GM18868 (cell line): ENCODE results near the gene SELPLG.
"Not testable (repeated sequence)": the region's sequence is repeated elsewhere in the genome, so short reads cannot be mapped to it uniquely, and the experiment has no call there.

ENCODE experiments used
- ATAC-seq: cut with Tn5 transposase; IDR thresholded peaks from one replicate; pipeline ENCODE4 v1.9.1; 2021; ENCODE audit warnings: mild to moderate bottlenecking, moderate library complexity; ENCODE audit not compliant: unreplicated experiment

SELPLG gene

DNA sequence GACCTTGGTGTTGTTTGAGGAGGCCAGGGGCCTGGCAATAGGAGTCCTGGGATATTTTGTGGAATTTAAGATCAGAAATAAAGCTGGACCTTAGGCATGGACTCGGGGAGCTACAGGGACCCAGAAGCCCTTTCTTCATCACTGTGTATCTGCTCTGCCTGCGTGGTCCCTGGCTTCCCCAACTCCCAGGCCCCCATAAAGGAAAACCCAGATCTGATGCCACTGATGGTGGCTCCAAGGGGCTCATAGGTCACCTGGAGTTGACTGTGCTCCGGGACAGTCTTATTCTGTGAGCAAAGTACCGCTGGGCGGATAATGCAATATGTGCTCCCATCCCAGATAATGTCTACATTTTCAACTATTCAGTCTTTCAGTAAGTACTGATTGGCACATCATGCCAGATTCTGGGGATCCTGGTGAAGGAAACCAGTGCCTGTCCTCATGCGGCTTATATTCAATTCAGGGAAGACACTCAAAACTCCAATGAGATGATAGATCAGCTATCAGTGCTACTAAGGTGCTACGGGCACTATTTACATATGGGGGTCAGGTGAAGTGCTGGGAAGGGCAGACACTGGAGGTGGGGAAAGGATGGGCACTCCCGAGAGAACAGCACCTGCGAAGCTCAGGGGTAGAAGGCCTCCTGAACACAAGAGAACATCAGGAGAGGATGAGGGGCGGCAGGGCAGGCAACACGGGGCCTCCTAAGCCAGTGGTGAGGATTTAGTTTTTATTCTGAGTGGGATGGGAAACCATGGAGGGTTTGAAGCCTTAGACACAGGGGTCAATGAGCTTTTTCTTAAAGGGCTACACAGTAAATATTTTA is 5.5 kb upstream of the SELPLG start:
- ATAC-seq, result no peak

DNA sequence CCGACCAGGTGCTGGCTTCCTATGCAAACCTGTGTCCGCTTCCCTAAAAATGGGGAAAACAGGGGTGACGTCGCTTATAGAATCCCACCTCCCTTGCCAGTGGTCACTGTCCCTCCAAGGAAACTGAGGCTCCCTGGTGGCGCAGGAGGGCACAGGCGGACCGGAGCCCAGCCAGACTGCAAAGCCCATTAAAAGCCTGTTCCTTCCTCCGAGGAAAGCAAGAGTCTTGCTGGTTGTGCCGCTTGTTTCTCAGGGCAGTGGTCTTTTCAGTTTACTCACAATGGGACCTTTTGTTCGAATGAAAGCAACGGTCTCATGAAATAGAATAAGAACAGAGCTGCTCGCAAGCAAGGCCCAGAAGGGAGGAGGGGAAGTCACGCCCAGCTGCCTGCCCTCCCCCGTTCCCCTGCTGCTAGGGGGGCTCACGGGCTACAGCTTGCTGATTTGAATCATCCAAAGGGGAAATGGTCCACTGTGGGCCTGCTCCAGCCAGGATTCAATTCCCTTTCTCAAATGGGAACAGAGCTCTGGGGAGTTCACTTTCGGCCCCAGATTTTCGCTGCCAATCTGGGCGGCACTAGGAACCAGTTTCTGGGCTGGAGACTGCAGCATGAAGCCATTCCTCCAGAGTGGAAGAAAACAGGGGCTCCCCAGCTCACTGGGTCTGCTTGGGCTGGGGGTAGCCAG is 4.6 kb upstream of the SELPLG start:
- no peak for ATAC-seq

DNA sequence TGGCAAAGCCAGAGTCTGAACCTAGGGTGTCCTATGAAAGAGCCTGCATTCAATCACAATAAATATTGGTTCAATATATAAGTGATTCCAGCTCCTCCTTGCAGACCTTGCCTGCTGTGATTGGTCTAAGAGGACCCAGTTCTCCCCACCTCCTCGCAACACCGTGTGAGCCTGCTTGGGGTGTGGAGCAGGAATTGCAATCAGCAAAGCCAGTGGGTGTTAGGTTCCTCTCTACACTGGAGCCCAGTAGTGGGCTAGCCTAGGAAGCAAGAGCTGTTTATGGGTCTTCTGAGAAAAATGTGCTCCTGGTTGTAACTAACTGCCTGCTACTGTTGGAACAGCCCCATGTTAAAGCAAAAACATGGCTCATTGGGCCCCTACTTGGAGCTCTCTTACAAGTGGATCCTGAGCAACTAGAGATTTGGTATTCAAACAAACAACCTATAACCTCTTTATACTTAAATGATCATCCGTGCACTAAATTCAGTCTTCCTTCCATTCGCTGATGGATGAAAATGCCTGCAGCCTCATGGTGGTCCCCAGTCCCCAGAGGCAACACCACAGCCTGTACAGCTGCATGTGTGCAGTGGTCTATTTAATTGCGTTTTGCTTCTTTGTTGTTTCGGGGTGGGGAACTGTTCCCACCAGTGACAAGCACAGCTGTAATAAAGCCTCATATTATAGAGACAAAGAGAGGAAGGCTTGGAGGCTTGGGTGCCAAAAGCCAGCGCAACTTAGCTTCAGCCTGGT is 3.7 kb upstream of the SELPLG start:
- no peak for ATAC-seq

DNA sequence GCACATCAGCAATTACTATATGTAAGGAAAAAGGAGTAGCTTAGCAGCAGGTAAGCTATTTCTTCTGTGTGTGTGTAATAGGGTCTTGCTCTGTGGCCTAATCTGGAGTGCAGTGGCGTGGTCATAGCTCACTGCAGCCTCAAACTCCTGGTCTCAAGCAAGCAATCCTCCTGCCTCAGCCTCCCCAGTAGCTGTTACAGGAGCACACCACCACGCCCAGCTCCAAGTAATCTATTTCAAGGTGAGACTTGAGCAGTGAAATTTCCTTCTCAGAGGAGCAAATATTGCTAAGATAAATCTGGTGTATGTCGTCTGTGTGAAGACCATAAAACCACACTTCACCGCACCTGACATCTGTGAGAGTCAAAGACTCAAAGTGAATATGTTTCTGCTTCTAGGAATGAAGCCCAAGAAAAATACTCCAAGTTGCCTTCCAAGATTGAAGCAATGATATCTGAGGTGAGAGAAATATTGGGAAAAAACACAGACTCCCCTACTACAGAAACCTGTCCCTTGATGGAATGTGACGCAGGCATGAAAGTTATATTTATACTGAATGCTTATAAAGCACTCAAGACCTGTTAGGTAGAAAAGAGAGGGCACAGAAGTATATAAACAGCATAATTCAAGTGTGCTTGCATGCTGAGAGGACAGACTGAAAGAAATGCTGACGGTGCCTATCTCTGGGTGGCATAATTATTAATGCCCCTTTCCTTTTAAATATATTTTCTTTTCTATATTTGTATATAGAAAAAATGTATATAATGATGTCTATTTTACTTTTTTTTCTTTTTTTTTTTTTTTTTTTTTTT is 2.5 kb upstream of the SELPLG start:
- ATAC-seq, result no peak

DNA sequence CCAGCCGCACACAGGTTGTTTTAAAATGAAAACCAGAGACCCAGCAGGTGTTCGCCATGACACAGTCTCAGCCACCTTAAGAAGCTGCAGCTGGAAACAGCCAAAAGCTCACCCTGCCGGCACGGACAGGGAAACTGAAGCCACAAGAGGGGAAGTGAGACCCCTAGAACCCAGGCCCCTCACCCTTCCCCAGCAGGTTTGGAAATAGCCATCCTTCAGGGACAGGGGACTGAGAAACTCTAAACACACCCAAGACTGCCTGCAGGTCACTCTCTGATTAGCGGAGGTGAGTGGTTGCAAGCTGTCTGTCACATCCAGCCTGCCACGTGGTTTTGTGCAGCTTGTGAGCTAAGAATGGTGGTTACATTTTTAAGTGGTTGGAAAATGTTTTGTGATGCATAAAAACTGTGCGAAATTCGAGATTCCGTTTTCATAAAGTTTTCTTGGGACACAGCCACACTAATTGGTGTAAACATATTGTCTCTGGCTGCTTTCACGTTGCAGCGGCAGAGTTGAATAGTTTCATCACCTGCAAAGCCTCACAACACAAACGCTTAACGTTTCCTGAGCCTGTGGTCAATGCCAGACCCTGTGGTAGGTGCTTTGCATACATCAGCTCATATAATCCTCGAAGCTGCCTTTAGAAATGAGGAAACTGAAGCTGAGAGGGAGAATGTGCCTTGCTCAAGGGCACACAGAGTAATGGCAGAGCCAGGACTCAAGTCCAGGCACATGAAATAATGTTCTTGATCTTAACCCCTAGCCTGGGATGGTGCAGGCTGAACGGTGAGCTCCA is 1.7 kb upstream of the SELPLG start:
- ATAC-seq, result peak; percentile 52

DNA sequence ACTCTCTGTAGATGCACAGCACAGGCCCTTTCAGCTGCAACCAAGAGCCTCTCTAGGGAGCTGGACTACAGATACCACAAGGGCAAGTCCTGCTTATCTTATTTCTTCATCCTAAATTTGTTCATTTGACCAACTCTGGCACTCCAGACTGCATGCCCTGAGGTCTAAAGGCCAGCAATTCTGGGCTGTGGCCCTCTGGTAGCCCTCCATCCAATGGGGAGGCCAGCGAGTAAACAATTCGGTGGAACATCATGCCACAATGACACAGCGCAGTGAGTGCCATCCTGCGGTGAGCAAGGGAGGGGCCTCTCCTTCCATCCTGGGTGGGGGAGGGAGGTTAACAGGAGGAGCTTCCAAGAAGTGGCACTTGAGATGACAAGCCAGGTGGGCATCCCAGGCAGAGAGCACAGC is 652 bp upstream of the SELPLG start:
- ATAC-seq, result no peak

DNA sequence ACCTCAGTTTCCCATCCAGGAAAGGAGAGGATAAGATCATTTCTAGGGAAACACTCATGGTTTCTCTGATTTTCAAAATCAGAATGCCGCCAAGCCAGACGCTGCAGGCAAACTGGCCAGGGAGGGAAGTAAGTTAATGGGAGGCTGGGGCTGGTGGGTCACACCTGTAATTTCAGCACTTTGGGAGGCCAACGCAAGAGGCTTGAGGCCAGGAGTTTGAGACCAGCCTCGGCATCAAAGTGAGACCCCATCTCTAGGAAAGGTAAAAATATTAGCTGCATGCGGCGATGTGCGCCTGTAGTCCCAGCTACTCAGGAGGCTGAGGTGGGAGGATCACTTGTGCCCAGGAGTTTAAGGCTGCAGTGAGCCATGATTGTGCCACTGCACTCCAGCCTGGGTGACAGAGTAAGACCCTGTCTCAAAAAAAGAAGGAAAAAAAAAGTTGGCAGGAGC is 587 bp downstream of the SELPLG start:
- no peak for ATAC-seq

DNA sequence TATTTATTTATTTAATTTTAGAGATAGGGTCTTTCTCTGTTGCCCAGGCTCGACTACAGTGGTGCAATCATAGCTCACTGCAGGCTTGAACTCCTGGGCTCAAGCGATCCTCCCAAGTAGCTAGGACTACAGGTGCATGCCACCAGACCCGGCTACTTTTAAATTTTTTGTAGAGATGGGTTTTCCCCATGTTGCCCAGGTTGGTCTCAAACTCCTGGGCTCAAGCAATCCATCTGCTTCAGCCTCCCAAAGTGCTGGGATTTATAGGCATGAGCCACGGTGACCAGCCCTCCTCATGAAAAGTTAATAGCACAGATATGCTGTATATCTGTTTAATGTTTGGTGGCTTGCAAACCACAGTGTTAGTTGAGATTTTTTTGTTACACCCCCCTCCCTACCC is 2.4 kb downstream of the SELPLG start:
- not testable (repeated sequence) for ATAC-seq

DNA sequence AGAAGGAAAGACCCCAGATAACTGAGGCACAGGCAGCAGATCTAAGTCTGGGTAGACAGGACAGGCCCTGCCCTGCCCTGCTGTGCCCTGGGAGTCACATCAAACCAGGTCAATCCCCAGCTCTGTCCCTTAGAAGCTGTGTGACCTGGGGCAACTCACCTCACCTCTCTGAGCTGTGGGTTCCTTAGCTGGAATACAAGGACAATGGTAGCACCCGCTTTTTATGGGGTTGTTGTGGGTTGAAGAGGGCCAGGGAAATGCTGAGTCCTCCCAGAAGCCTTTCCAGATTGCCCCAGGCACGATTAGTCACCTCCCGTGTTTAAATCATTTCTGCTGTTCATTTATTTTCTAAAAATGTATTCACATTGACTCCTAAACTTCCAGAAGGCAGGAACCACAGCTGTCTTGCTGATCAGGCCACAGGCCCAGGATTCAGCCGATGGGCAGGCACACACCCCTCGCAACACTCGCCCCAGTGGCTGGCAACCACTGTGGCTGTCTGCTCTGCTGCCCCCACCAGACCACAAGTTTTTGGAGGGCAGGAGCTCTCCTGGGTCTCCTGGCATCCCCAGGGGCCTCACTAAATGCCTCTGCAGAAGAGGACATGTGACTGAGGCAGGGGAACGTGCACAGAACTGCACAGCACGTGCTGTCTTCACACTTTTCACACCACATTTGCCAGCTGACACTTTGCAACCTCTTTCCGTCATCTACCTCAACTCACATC is 3.0 kb downstream of the SELPLG start:
- no peak for ATAC-seq

DNA sequence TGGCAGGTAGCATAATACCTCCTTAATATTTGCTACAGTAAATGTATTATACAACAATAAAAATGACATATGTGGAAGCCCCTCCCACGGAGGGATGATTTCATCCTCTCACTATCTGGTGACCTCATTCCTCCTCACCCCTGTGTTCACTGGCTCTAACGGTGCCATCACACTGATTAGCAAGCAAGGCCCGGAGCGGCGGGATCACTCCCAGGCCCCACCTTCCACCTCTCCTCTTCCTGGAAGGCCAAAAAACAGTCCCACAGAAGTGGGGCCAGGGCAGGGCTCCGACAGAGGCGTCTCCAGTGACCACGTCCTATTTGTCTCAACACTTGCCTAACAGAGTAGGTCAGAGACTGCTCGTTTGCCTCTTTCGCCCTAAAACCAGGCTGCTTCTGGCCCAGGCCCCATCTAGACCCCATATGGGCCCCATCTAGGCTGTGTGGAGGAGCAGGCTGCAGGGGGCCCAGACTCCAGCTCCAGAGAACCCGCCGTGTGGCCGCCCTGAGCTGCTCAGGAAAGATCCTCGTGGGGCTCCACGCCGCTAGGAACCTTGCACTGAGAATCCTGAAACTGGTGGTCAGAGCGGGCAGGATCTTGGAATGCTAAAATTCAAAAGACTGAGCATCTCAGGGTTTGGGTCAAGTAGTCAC is 3.7 kb downstream of the SELPLG start:
- no peak for ATAC-seq

DNA sequence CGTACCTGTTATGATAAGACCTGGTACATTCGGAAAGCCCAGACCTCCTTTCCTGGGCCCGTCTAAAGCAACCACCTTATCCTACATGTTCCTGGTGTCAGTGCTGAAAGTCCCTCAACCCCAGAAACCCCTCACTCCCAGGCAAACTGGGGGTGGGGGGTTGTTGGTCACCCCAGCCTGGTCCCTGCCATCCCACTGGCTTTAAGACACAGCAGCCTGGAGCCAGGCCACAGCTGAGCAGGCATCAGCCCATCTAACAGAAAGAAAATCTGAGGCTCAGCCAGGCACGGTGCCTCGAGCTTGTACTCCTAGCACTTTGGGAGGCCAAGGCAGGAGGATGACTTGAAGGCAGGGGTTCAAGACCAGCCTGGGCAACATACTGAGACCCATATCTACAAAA is 4.5 kb downstream of the SELPLG start:
- ATAC-seq, result no peak

DNA sequence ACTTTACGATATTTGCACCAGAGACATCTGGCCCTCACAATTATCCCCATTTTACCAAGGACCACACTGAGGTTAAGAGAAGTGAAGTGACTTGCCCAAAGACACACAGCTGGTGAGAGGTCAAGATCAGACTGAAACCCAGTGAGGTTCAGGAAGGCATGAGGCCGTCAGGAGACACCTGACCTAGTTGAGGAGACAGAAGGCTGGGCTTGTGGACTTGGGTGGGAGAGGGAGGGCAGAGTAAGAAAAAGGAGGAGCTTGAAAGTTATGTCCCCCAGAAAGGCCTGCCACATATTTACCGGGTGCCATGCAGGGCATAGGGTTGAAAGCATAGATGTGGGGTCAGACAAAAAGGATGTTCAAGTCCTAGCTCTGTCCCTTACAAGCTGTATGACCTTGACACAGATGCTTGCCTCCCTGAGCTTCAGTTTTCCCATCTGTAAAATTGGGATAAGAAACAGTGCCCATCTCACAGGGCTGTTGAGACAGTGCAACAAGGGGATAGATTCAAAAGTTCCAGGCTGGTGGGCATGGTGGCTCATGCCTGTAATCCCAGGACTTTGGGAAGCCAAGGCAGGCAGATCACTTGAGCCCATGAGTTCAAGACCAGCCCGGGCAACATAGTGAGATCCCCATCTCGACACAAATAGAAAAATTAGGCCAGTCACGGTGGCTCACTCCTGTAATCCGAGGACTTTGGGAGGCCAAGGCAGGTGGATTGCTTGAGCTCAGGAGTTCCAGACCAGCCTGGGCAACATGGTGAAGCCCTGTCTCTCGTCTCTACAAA is 6.4 kb downstream of the SELPLG start:
- no peak for ATAC-seq

DNA sequence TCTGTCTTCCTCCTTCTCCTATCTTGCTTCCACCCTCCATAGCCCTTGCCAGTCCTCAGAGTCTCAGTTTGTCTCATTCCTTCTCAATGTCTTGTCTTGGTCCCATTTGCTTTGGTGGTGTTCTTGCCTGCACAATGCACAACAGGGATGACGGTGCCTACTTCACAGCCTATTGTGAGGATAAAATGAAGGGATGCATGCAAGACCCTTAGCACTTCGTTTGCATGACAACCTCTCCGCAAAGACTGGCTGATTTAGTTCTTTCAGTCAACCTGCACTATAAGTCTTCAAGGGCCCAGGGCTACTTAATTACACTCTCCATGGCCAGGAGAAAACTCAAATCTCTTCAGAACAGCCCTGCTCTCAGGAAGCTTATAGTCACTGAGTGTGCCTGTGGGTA is 8.5 kb downstream of the SELPLG start:
- no peak for ATAC-seq

DNA sequence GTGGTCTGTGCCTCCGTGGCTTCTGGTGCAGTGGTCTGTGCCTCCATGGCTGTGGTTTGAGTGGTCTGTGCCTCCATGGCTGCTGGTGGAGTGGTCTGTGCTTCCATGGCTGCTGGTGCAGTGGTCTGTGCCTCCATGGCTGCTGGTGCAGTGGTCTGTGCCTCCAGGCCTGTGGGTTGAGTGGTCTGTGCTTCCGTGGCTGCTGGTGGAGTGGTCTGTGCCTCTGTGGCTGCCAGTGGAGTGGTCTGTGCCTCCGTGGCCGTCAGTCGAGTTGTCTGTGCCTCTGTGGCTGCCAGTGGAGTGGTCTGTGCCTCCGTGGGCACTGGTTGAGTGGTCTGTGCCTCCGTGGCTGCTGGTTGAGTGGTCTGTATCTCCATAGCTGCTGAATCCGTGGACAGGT is 10.1 kb downstream of the SELPLG start:
- ATAC-seq, result no peak

DNA sequence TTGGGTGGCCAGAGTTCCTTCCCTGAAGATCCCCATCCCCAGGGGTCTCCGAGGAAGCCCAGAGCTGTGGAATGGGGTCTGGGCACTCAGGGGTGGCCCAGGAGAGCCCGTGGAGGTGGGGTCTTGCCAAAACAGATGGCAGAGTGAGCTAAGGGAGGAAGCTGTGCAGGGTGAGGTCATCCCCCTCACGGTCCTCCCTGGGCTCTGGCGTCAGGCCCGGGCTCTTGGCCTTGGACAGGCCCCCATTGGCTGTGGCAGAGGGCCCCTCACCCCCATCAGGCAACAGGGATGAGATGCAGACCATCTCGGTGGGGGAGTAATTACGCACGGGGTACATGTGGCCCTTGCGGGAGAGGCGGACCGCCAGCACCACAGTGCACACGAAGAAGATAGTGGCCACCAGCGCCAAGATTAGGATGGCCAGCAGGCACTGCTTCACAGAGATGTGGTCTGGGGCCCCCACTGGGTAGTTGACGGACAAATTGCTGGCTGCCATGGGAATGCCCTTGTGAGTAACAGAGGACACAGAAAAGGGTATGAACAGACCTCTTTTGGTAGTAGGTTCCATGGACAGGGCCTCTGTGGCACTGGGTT is 10.7 kb downstream of the SELPLG start:
- ATAC-seq, result no peak

DNA sequence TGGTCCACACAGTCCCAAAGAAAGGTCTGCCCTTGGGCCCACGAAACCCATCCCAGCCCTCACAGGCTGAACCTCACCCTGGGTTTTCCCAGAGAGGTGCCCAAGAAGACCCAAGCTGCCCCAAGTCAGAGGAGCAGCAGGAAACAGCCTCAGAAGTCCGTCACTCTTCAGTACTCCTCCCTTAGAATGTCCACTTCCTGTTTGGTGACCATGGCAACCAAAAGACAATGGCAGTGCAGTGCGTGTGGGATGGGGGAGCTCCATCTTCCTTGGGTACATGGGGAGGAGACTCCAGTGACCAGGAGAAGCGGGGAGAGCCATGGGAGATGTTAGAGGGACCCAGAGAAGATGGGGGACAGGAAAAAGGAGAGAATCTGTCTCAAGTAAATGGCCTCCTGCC is 11.3 kb downstream of the SELPLG start:
- ATAC-seq, result no peak

DNA sequence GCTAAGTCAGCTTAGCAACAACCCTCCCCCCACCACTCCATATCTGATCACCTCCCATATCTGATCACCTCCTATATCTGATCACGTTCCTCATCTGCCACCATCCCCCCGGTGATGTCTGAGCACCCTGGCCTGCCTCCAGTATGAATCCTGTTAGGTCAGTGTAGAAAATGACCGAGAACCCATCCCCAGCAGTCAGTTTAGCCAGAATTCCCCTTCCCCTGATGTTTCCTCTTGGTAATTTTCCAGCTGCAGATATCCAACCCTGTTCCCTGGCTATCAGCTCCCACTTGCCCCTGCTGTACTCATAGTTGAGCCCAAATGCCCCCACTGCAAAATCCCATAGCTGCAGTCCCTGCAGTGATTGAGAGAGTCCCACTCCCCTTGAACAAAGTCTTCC is 12.5 kb downstream of the SELPLG start:
- no peak for ATAC-seq
